LNCaP clone FGC (cell line): Measurements from ENCODE around the gene WDR76.
A peak's percentile ranks its signal among the peaks of the same experiment; 100 is the strongest.

Source experiments
- DNase-seq: peaks from one replicate; pipeline ENCODE4 v3.0.0-alpha.2; 2011; ENCODE audit warnings: low read depth
- H3K4me3 ChIP-seq: 2 replicates; pipeline ENCODE4 v1.5.1; 2011; ENCODE audit warnings: mild to moderate bottlenecking, low read depth, low read length, control low read depth
- TF ChIP-seq, protein P1 (sequence below): IDR thresholded peaks from 2 replicates; pipeline ENCODE4 v1.5.1; 2012; ENCODE audit warnings: mild to moderate bottlenecking; ENCODE audit not compliant: control insufficient read depth, insufficient read depth; ENCODE audit errors: extremely low read depth

Gene WDR76

DNA sequence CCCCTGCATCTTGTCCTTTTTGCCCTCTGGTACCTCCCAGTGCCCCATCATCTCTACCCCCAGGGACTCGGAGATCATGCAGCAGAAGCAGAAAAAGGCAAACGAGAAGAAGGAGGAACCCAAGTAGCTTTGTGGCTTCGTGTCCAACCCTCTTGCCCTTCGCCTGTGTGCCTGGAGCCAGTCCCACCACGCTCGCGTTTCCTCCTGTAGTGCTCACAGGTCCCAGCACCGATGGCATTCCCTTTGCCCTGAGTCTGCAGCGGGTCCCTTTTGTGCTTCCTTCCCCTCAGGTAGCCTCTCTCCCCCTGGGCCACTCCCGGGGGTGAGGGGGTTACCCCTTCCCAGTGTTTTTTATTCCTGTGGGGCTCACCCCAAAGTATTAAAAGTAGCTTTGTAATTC lies 33.2 kb upstream of the WDR76 start:
- H3K4me3 ChIP-seq: peak overlapping the region; percentile 91
- DNase-seq: no peak
- TF ChIP-seq, protein P1, sequence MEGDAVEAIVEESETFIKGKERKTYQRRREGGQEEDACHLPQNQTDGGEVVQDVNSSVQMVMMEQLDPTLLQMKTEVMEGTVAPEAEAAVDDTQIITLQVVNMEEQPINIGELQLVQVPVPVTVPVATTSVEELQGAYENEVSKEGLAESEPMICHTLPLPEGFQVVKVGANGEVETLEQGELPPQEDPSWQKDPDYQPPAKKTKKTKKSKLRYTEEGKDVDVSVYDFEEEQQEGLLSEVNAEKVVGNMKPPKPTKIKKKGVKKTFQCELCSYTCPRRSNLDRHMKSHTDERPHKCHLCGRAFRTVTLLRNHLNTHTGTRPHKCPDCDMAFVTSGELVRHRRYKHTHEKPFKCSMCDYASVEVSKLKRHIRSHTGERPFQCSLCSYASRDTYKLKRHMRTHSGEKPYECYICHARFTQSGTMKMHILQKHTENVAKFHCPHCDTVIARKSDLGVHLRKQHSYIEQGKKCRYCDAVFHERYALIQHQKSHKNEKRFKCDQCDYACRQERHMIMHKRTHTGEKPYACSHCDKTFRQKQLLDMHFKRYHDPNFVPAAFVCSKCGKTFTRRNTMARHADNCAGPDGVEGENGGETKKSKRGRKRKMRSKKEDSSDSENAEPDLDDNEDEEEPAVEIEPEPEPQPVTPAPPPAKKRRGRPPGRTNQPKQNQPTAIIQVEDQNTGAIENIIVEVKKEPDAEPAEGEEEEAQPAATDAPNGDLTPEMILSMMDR: no peak

DNA sequence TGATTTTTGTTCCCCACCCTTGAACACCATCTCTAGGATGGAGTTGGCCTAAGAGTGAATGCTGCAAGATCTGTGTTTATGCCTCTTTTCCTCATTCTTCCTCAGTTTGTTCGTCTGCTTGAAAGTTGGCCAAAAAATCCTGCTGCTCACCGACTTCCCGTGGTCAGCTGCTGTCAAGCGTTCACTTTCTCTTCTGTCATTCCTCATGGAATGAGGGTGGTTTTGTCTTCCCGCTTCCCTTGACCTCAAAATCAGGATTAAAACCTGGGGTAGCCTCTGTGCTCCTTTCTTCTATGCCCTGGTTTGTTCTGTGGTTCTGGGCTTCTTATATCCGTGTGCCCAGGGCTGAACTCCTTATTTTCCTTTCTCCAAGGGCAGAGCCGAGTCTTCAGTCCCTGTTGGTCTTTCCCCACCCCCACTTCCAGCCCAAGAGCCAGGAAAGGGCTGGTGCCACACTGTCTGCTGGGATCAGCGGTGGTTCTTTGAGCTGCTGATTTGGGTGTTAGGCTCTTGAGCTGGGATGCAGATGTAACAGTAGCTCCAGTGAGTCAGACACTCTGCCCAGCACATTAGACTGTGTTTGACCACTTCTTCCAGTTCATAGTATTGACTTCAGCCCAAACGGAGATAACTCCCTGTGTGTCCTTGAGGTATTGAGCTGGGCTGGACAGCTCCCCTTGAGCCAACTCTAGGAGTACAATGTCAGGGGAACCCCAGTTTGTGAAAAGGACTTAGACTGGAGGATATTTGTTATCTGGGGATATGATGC lies 32.3 kb upstream of the WDR76 start:
- no peak overlapping the region for H3K4me3 ChIP-seq
- DNase-seq: no peak
- TF ChIP-seq, protein P1: no peak

DNA sequence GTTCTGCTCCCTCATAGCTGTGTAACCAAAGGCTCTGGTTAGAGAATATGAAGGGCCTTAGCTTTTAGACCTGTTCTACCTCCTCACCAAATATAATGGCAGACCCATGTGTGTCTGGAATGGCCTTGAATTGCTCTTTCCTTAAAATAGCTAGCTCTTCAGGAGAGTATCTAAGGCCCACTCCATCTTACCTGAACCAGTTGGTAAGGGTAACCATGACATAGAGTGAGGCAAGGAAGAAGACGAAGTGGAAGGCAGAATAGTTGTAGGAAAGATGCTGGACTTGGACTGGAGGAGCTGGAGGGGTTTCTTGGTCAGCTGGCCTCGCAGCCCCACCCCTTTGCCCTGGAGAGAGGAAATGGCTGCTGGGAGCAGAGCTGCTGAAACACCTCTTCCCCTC lies 31.6 kb upstream of the WDR76 start:
- TF ChIP-seq, protein P1: no peak
- DNase-seq: no peak
- no peak overlapping the region for H3K4me3 ChIP-seq

DNA sequence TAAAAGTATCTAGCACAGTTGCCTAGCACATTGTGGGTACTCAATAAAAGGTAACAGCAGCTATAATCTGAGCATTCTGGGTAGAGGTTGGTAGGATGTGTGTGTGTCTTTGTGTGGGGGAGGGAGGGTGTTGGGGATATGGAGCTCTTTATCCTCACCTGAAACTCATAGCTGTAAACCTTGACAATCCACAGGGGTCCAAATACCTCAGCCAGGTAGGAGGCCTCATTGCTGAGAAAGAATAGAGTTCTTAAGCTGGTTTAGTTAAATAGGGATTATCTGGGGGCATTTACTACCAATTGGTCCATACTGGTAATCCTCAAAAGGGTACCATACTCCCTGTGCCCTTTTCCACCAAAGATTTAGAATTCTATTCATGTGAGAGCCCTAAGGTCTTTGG lies 30.8 kb upstream of the WDR76 start:
- DNase-seq: no peak
- TF ChIP-seq, protein P1: no peak
- no peak overlapping the region for H3K4me3 ChIP-seq

DNA sequence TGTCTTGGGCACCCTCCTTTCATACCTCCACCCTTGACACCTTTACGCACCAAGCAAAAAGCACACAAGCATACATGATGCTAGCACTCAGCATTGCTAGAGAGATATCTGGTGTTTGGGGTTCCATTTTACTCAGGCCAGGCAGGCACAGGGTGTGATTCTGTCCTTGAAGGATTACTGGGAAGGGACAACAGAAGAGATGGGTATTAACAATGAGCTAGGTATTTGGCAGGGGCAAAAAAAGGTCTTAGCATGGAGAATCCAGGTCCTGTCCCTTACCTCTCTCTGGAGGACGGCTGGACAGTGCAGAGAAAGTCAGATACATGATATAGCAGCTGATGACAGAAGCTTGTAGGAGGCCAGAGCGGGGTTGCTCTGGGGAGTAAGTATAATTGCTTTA lies 30.2 kb upstream of the WDR76 start:
- DNase-seq: no peak
- TF ChIP-seq, protein P1: no peak
- H3K4me3 ChIP-seq: no peak overlapping the region

DNA sequence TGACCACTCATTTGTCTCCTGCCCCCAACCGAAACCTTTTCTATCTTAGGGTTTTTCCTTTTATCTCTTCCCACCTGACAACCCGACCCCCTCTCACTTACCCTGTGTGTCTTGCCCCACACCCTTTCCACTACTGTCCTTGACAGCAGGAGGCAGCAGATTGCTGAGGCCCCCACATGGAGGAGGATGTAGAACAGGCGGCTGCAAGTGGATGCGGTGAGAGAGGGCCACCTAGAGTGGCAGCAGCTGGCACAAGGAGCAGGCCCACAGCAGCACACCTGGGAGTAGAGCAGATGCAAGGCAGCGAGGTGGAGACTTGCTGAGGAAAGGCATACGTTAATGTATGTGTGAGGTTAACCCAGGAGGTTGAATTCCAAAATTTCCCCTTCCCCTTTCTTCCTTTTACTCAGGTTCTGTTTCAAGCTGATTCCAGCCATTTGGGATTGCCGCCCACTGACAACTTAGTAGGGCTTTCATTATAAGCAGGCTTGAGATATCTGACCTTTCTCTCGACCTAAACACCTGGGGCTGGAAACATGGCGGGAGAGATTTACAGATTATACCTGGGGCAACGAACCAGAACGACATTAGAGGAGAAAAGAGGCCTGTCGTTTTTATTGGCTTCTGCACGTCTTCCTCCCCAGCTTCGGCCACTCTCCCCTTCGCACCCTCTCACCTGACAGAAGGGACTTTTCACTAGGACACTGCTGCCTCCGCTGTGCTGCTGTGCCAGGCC lies 27.4 kb upstream of the WDR76 start:
- H3K4me3 ChIP-seq: peak overlapping the region; percentile 29

More for the DNA sequence above, 27.4 kb upstream of the WDR76 start:
- TF ChIP-seq, protein P1: 0 out of 2 replicates have a peak, but pooled peaks have one; percentile 6
- DNase-seq: no peak
